HG02610 (cell line): ENCODE measurements around the gene BLTP3B.
A peak's percentile ranks its signal among the peaks of the same experiment; 100 is the strongest.

Source experiments
- ATAC-seq: cut with Tn5 transposase; IDR thresholded peaks from one replicate; pipeline ENCODE4 v1.9.1; 2021; ENCODE audit warnings: mild to moderate bottlenecking, moderate library complexity; ENCODE audit not compliant: unreplicated experiment

The BLTP3B gene

GRCh38 chr12:100120355-100120754, 22.3 kb downstream of the BLTP3B start:
- no peak for ATAC-seq

DNA sequence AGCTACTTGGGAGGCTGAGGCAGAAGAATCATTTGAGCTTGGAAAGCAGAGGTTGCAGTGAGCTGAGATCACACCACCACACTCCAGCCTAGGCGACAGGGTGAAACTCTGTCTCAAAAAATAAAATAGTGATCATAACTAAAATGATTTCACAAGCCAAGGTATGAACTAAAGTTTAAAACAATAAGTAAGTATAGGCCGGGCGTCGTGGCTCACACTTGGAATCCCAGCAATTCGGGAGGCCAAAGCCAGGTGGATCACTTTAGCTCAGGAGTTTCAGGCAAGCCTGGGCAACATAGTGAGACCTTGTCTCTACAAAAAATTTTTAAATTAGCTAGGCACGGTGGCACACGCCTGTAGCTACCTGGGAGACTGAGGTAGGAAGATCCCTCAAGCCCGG, 27.4 kb downstream of the BLTP3B start:
- no peak for ATAC-seq

GRCh38 chr12:100114574-100114973, 28.1 kb downstream of the BLTP3B start:
- peak; percentile 43 for ATAC-seq

- no peak for ATAC-seq
These were observed 32.4 kb downstream of the BLTP3B start for GRCh38 chr12:100110276-100110675.

DNA sequence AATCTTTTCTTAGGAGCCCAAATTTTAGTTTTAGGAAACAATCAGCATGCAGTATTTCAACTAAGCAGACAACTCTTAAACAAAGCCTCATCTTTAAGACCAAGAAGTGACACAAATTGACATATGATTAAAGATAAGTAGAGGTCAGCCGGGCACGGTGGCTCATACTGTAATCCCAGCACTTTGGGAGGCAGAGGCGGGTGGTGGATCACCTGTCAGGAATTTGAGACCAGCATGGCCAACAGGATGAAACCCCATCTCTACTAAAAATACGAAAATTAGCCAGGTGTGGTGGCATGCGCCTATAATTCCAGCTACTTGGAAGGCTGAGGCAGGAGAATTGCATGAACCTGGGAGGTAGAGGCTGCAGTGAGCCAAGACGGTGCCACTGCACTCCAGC, 35.8 kb downstream of the BLTP3B start:
- ATAC-seq = no peak

- ATAC-seq = no peak
These were observed 37.0 kb downstream of the BLTP3B start for GRCh38 chr12:100105661-100106060.

GRCh38 chr12:100101000-100101399, 41.7 kb downstream of the BLTP3B start:
- ATAC-seq = peak; percentile 54
